Aorta (tissue), 5 donors: ENCODE results near the gene CCM2. TPM values are rescaled to one million over a fixed set of nuclear protein-coding genes. Genes with fewer than 3 reads are reported as not detected.

Experiments used
- ATAC-seq: fragments of 200-7000 bp; cut with Tn5 transposase; one replicate; pipeline ENCODE4 v1.9.1; 2022; ENCODE audit warnings: moderate library complexity; ENCODE audit not compliant: low FRiP score
- DNase-seq, 2 donors: peaks; one replicate each; pipeline ENCODE4 v3.0.0-alpha.2; 2020
- H3K27ac ChIP-seq, 2 donors: one replicate each; pipeline ENCODE4 v1.5.1; 2013; ENCODE audit warnings: low read length in 2 of 2, mild to moderate bottlenecking in 2 of 2, moderate library complexity in 2 of 2, control low read depth in 1 of 2, inconsistent platforms in 1 of 2, low read depth in 1 of 2
- H3K27me3 ChIP-seq, 2 donors: one replicate each; pipeline ENCODE4 v1.6.1; 2013; ENCODE audit warnings: control low read depth in 1 of 2, low read length in 1 of 2, mild to moderate bottlenecking in 1 of 2, moderate library complexity in 1 of 2; ENCODE audit not compliant: insufficient read depth in 2 of 2, control insufficient read depth in 1 of 2
- H3K36me3 ChIP-seq, 2 donors: one replicate each; pipeline ENCODE4 v1.6.1; 2013; ENCODE audit warnings: control low read depth in 1 of 2, low read length in 1 of 2, mild to moderate bottlenecking in 1 of 2; ENCODE audit not compliant: insufficient read depth in 2 of 2, control insufficient read depth in 1 of 2
- H3K4me1 ChIP-seq, 2 donors: one replicate each; pipeline ENCODE4 v1.6.1; 2013; ENCODE audit warnings: low read length in 2 of 2, control low read depth in 1 of 2, mild to moderate bottlenecking in 1 of 2, moderate library complexity in 1 of 2; ENCODE audit not compliant: insufficient read depth in 2 of 2, control insufficient read depth in 1 of 2
- H3K4me3 ChIP-seq, 2 donors: one replicate each; pipeline ENCODE4 v1.5.1; 2013; ENCODE audit warnings: low read length in 2 of 2, control low read depth in 1 of 2, mild to moderate bottlenecking in 1 of 2
- H3K9me3 ChIP-seq: one replicate; pipeline ENCODE4 v1.6.1; 2013; ENCODE audit warnings: mild to moderate bottlenecking, low read length; ENCODE audit not compliant: control insufficient read depth
- WGBS, 2 donors: extraction: QIAGEN DNeasy Blood & Tissue Kit; methylation state at CpG; one replicate each; pipeline ENCODE4 v1.1.7; 2013; 5-methylcytosine and 5-hydroxymethylcytosine counted together
- intact Hi-C, 2 donors: fragments of 100-400 bp; cut with DNase I; formaldehyde crosslinking; loops; one replicate each; pipeline versions ENCODE4 v1.14.2 to v1.15.0; 2022
- polyA plus RNA-seq, 2 donors: library from polyadenylated mRNA; stranded (reverse); fragments of 200-250 nt; gene quantifications; one replicate each; pipeline ENCODE4 v1.2.3, GENCODE V29; 2013
- total RNA-seq, 2 donors: library from RNA; stranded (reverse); fragmentation: NEBNext Ultra II Directional; extraction: Animal tissue kit (Norgen Biotek cat#: 25700); gene quantifications; one replicate each; pipeline ENCODE4 v1.2.1, GENCODE V29; 2021
- donor health status: healthy with polysubstance abuse.
- donor health status: Bipolar disorder and iron deficiency.
- donor health status: DM: no; HTN: no; CAD: no.
- donor health status: DM: no; HTN: no; CAD: no.
- donor health status: DM: yes; HTN: yes; CAD: no.

The CCM2 gene
- total and polyA plus RNA-seq, 4 donors: 32.7 to 49.1 (median 40.1) TPM

- DNase-seq (peak in 1 of 2 donors; percentile 20), ATAC-seq (no peak)
- H3K36me3 ChIP-seq: peaks cover 4 to 7% of the 10 kb centered on the region in 2 donors
- no peaks in the 10 kb centered on the region for H3K9me3 ChIP-seq
- no peak overlapping the region for H3K27ac ChIP-seq
- no peaks in the 10 kb centered on the region for H3K27me3 ChIP-seq
- H3K4me1 ChIP-seq: no peaks in the 10 kb centered on the region
- intact Hi-C loops: loop anchor here (10.0 kb wide), 3 partner anchors 100 to 140 kb away; partner anchors contain the start of genes PURB (in 2 of the 2), H2AZ2 (in 1 of the 2) and TBRG4 (in 1 of the 2)
- no peak overlapping the region for H3K4me3 ChIP-seq
- 63 to 67% methylated on average over 3 of the region's 3 CpGs for WGBS, 2 donors
These were observed 15.6 kb upstream of the CCM2 start for GRCh38 chr7:44984478-44984758.

- Histone ChIP-seq H3K4me3 (no peak overlapping the region), H3K4me1 (no peaks in the 10 kb centered on the region), H3K36me3 (peaks cover 4 to 7% of the 10 kb centered on the region in 2 donors), H3K27me3 (no peaks in the 10 kb centered on the region), H3K9me3 (no peaks in the 10 kb centered on the region), H3K27ac (peak overlapping the region in 1 of 2 donors; percentile 37)
- intact Hi-C loops: loop anchor here (10.0 kb wide), 3 partner anchors 100 to 140 kb away; partner anchors contain the start of genes PURB (in 2 of the 2), H2AZ2 (in 1 of the 2) and TBRG4 (in 1 of the 2)
- 76 to 79% methylated on average over 6 of the region's 6 CpGs for WGBS, 2 donors
- ATAC-seq (no peak), DNase-seq (peak in 1 of 2 donors; percentile 20)
These were observed 14.8 kb upstream of the CCM2 start for GRCh38 chr7:44985033-44985695.

GRCh38 chr7:44985900-44986217 lies 14.1 kb upstream of the CCM2 start:
- no peak for DNase-seq
- peaks cover 0 to 1% of the 10 kb centered on the region in 2 donors for H3K4me1 ChIP-seq

GRCh38 chr7:44986218-44987053 lies 13.6 kb upstream of the CCM2 start:
- Histone ChIP-seq H3K9me3 (no peaks in the 10 kb centered on the region), H3K36me3 (peaks cover 4 to 7% of the 10 kb centered on the region in 2 donors), H3K4me1 (peaks cover 0 to 1% of the 10 kb centered on the region in 2 donors), H3K4me3 (peak overlapping the region in 1 of 2 donors; percentile 24), H3K27ac (peak overlapping the region; percentile 38 to 92), H3K27me3 (no peaks in the 10 kb centered on the region)
- intact Hi-C loops: loop anchor here (1.0 to 10.0 kb wide), 4 partner anchors 13 to 142 kb away; partner anchors contain the start of genes PURB (in 2 of the 2), H2AZ2 (in 1 of the 2) and TBRG4 (in 1 of the 2)
- DNase-seq (peak; percentile 97 to 99), ATAC-seq (peak; percentile 99)
- 0 to 1% methylated on average over 68 of the region's 68 CpGs for WGBS, 2 donors

More at GRCh38 chr7:44985900-44986217, 14.1 kb upstream of the CCM2 start:
- WGBS, 2 donors: 20 to 23% methylated on average over 8 of the region's 8 CpGs
- Histone ChIP-seq H3K36me3 (peaks cover 4 to 7% of the 10 kb centered on the region in 2 donors), H3K4me3 (no peak overlapping the region), H3K27ac (peak overlapping the region; percentile 32 to 92), H3K9me3 (no peaks in the 10 kb centered on the region), H3K27me3 (no peaks in the 10 kb centered on the region)
- intact Hi-C loops: loop anchor here (1.0 to 10.0 kb wide), 4 partner anchors 13 to 141 kb away; partner anchors contain the start of genes PURB (in 2 of the 2), H2AZ2 (in 1 of the 2) and TBRG4 (in 1 of the 2)
- ATAC-seq: no peak

GRCh38 chr7:44987457-44987856 lies 12.5 kb upstream of the CCM2 start:
- WGBS, 2 donors: 90 to 91% methylated on average over 7 of the region's 7 CpGs
- Histone ChIP-seq H3K4me3 (no peak overlapping the region), H3K27me3 (no peaks in the 10 kb centered on the region), H3K36me3 (peaks cover 4 to 7% of the 10 kb centered on the region in 2 donors), H3K9me3 (no peaks in the 10 kb centered on the region), H3K4me1 (peaks cover 0 to 1% of the 10 kb centered on the region in 2 donors), H3K27ac (no peak overlapping the region)
- no peak for ATAC-seq
- intact Hi-C loops: loop anchor here (10.0 kb wide), 3 partner anchors 103 to 143 kb away; partner anchors contain the start of genes PURB (in 2 of the 2), H2AZ2 (in 1 of the 2) and TBRG4 (in 1 of the 2)
- no peak for DNase-seq

GRCh38 chr7:44987996-44988395 lies 12.0 kb upstream of the CCM2 start:
- no peak overlapping the region for H3K27ac ChIP-seq
- H3K4me1 ChIP-seq: peaks cover 0 to 1% of the 10 kb centered on the region in 2 donors
- H3K4me3 ChIP-seq: no peak overlapping the region
- ATAC-seq (no peak), DNase-seq (no peak)
- intact Hi-C loops: loop anchor here (10.0 kb wide), 3 partner anchors 103 to 143 kb away; partner anchors contain the start of genes PURB (in 2 of the 2), H2AZ2 (in 1 of the 2) and TBRG4 (in 1 of the 2)
- H3K27me3 ChIP-seq: no peaks in the 10 kb centered on the region
- 81 to 85% methylated on average over 10 of the region's 10 CpGs for WGBS, 2 donors
- H3K9me3 ChIP-seq: no peaks in the 10 kb centered on the region
- peaks cover 2% of the 10 kb centered on the region in 2 donors for H3K36me3 ChIP-seq

GRCh38 chr7:44988701-44989100 lies 11.3 kb upstream of the CCM2 start:
- 81% methylated on average over 4 of the region's 4 CpGs for WGBS, 2 donors
- Histone ChIP-seq H3K4me3 (no peak overlapping the region), H3K9me3 (no peaks in the 10 kb centered on the region), H3K27ac (no peak overlapping the region), H3K36me3 (peaks cover 0 to 2% of the 10 kb centered on the region in 2 donors), H3K4me1 (peaks cover 0 to 1% of the 10 kb centered on the region in 2 donors), H3K27me3 (no peaks in the 10 kb centered on the region)
- intact Hi-C loops: loop anchor here (10.0 kb wide), 3 partner anchors 104 to 144 kb away; partner anchors contain the start of genes PURB (in 2 of the 2), H2AZ2 (in 1 of the 2) and TBRG4 (in 1 of the 2)
- ATAC-seq: no peak
- no peak for DNase-seq

GRCh38 chr7:44989132-44989531 lies 10.9 kb upstream of the CCM2 start:
- Histone ChIP-seq H3K27me3 (no peaks in the 10 kb centered on the region), H3K9me3 (no peaks in the 10 kb centered on the region), H3K36me3 (peaks cover 0 to 2% of the 10 kb centered on the region in 2 donors), H3K27ac (no peak overlapping the region), H3K4me1 (peaks cover 0 to 1% of the 10 kb centered on the region in 2 donors), H3K4me3 (no peak overlapping the region)
- ATAC-seq: no peak
- DNase-seq: no peak
- 93 to 94% methylated on average over 3 of the region's 3 CpGs for WGBS, 2 donors
- intact Hi-C loops: loop anchor here (10.0 kb wide), 3 partner anchors 104 to 144 kb away; partner anchors contain the start of genes PURB (in 2 of the 2), H2AZ2 (in 1 of the 2) and TBRG4 (in 1 of the 2)
